GM18858 (cell line): ENCODE results near the gene TMEM174.

Experiments
- ATAC-seq: cut with Tn5 transposase; IDR thresholded peaks from one replicate; pipeline ENCODE4 v1.9.1; 2021; ENCODE audit not compliant: unreplicated experiment

TMEM174 gene, protein sequence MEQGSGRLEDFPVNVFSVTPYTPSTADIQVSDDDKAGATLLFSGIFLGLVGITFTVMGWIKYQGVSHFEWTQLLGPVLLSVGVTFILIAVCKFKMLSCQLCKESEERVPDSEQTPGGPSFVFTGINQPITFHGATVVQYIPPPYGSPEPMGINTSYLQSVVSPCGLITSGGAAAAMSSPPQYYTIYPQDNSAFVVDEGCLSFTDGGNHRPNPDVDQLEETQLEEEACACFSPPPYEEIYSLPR

DNA sequence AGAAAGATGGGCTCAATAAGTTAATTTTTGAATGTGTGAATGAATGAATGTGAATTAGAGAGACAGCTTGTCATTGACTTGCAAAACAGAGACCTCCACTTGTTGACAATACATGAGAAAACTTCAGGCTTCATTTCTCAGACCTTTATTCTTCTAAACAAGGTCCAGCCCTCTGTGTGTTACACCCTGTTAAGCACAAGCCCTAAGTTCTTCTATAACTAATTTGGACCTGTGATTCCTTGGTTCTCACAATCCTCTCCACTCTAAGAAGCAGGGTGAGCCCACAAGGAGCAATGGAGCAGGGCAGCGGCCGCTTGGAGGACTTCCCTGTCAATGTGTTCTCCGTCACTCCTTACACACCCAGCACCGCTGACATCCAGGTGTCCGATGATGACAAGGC is at the start of gene TMEM174:
Gene TMEM174 (plus strand): TSS at position 243 of the 400 bp plus-strand sequence. CDS start 51 bp downstream, at position 294.
- no peak for ATAC-seq

DNA sequence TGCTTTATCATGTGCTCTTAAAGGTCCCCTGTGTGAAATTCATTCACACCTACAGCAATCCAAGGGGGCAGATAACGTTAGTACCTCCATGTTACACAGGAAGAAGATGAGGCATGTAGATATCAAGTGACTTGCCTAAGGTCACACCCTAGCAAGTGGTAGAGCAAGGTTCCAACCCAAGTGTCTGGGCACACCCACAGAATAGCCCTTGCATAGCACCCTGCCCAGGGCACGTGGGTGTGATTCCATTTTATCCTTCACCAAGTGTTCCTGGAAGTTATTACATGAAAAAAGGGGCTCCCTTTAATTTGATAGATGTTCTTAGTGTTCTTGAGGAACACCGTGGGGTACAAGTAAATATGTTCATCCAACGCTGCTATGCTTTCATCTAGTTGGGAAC is 47.7 kb upstream of the TMEM174 start:
- no peak for ATAC-seq

DNA sequence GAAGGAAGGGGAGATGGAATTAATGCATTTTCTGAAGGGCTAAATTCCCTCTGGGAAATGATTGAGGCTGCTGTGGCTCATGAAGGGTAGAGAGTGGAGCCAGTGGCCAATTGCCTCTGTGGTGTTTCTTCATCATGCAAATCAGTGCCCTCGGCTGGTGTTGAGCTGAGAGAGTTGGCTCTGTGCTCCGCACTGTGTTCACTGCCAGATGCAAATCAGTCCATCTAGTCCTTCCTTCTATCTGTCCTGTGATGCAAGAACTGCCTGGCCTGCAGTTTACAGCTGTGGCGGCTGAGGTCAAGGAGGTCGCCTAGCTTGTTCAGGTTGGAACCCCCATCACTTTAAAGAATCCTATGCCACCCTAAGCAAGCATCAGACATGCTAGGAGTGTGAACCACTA is 46.6 kb upstream of the TMEM174 start:
- ATAC-seq = no peak

DNA sequence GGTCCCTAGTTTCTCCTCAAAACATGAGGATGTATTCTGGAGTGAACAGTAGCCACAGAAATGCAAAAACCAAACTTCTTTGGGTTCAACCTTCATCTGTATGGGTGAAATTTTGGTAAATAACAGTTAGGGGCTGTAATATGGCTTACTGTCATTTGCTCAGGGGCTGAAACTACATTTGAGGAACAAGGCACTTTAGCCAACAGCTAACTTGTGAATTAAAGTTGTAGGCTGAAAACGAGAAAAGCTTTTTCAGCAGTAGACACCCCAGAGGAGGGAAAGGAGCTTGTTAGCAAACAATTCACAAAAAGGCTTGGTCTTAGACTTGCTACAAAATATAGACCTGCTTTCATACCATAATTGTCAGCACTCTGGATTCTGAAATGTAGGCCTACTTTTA is 46.0 kb upstream of the TMEM174 start:
- no peak for ATAC-seq

DNA sequence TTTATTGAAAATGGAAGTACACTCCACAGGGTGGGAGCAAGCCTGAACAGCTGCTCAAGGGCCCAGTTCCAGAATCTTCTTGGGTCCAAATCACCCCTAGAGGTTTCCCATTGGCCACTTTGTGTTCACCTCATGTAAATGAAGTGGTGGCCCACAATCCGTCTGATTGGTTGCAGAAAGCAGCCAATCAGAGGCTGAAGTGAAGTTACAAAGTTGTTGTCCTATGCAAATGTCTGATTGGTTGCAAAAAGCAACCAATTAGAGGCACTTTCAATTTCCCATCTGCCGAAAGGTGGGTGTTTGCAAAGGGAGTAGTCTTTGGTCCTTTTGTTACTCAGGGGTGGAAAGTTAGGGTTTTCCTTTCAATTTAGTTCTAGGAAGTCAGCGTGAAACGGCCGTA is 43.9 kb upstream of the TMEM174 start:
- no peak for ATAC-seq

DNA sequence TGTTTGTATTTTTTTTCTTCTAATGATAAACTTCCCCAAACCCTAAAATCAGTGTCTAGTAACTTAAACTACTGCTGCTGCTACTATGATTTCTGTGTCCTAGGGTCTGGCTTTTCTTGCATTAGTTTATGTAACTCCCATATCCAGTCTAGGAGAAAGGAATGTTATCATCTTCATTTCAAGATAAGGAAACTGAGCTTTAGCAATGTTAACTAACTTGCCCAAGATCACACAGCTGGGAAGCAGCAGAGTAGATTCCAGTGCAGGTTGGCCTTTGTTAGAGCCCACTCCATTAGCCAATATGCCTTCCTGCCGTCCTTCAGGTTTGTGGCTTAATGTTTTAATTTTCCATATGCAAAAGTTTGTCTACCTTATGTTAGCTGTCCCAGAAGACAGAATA is 42.2 kb upstream of the TMEM174 start:
- ATAC-seq = no peak

DNA sequence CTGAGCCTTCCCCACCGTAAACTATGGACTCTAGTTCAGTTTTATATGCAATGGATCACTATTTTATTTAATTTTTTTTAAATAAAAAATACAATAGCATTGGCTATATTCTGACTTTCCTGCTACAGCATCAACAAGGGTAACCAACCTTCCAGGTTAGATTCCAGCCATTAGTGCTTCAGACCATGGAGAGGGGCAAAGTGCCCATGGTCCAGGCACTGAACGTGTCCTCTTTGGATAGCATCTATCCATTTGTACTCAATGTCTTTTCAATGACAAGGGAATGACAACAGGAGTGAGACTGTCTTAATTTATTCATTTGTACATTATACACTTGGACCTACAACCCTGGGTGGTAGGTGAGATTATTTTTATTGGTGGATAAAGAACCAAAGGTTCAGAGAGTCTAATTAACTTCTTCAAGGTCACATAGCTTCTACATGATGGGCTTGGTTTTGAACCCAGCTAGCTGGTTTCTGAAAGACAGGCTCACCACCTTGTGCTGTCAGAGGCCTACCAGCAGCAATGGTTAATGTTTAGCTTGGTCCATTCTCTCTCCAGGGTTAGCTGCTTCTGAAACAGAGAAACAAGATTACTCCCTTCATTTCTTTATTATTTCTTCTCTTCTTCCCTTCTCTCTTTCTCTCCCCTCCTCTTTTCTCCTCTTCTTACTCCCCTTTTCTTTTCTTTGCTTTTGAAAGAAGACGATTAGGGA is 41.1 kb upstream of the TMEM174 start:
- ATAC-seq = no peak

DNA sequence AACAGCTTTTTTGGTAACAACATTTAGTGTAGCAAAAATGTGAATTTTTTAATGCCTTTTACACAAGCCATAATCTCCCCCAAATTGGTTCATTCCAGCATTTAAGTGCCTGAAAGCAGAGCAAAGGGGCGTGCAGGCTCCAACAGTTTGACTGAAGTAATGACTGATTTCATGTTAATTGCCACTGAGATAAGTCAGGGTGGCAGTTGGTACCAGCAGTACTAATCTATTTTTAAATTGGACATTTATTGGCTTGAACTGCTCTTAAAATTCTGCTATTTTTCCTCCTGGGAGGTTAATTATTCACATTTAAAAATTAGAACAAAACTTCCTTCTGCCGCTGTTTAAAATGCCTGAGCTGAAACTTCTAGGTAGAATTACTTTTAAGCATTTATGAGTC is 40.2 kb upstream of the TMEM174 start:
- no peak for ATAC-seq

DNA sequence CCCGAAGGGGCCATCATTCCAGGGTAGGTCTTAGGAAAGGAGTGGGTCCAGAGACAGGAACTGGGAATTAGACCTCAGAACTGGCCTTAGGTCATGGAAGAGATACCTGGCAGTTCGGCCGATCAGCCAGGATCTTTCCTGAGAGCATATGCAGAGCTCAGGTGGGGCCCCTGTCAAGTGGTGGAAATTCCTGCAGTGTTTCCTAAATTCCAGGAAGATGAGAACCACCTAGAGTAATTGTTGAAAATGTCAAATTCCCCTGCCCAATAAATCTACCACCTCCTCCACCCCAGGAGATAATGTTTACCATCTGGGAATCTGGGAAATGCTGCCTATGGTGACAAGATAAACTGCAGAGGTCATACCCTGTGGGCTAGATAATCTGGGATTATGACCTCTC is 38.0 kb upstream of the TMEM174 start:
- ATAC-seq = no peak

DNA sequence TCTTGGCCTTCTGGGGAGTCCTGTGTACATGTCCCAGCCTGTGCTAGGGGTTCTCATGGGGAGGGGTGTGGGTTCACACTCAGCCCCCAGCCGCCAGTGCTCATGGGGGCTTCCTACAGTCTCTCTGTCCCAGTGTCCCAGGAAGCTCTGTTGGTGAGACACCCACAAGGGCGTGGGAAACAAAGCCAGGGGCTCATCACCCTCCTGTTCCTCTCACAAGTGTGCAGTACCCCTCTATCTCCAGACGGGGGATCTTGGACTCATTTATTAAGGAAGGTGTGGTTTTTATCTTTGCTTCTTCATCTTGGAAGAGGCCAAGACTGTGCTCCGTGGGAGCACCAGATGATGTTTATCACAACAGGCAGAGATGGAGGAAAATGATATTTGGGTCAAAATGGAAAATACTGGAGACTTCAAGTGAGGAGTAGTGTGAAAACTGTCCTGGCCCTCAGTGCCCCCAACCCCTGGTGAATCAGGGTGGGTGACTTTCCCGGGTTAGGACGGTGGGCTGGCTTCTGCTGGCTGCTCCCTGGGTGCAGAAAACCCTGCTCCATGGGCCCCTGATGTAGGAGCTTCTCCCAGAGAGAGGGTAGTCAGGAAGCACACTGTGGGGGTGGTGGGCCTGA is 37.5 kb upstream of the TMEM174 start:
- ATAC-seq = no peak

DNA sequence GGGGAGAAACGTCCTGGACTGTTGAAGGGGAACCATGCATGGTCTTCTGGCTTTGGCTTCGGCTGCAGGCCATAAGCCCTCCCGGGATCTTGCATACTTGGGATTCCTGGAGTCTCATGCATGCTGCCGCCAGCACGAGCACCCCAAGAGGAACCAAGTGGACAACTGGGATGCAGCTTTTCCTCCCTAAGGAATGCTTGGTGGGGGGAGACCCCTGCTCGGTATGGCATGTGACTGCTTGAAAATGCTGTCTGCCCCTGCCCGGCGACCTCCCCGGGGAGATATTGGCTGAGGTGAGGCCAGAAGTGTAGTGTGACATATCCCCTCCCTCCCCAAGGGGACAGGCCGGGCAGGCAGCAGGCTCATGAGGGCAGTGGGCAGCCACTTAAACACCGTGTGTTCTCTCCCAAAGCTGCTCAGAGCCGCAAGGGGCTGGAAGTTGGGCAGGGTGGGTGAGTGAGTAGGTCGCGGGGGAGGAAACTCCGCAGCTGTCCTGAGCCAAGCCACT is 36.9 kb upstream of the TMEM174 start:
- ATAC-seq = no peak

DNA sequence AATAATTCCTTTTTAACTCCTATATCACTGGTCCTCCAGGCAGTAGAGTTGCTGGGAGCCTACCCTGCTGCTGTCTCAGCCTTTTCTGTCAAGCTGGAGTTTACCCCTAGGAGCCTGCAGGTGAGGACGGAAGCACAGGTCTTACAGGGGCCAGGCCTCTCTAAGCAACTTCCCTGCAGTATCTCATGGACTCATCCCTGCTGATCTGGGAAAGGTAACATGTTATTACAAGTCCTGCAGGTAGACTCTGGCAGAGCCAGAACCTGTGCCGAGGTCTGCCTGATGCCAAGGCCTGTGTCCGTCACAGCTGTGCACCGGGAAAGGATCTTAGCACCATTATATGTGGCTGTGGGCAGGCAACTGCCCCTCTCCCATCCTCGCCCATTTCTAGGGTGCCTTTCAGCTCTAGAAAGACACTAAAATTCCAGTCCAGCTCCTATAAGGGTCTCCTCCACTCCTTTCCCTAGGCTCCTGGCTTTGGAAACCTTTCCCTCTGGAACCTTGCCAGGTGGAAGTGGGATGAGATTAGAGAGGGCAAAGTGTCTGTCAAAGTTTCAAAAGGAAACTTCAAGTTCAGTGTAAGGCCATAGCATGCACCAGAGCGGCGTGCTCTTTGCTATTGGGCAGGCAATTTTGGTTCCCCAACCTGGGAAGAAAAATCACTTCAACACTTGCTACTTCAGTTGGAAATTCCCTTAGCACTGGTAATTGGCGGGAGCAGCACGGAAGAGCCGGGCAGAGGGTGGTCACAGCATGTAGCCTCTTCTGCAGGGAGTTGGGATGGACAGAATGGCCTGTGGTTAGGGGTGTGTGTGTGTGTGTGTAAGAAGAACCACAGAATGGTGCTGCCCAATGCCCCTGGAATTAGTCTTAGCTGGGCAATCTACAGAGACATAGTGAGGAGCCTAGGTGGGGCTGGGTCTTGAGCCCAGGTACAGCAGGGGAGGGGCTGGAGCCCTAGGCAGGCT is 35.1 kb upstream of the TMEM174 start:
- ATAC-seq = no peak

DNA sequence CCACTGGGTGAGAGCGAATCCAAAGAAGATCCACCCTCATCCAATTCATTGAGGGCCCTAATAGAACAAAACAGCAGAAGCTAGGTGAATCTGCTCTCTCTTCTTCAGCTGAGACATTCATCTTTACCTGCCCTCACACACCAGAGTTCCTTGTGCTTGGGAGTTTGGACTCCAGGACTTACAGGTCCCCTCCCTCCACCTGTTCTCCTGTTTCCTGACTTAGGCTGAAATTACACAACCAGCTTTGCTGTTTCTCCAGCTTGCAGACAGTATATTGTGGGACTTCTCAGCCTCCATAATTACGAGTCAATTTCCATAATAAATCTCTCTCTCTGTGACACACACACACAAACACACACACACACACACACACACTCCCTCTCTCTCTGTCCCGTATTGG is 33.5 kb upstream of the TMEM174 start:
- ATAC-seq = no peak

DNA sequence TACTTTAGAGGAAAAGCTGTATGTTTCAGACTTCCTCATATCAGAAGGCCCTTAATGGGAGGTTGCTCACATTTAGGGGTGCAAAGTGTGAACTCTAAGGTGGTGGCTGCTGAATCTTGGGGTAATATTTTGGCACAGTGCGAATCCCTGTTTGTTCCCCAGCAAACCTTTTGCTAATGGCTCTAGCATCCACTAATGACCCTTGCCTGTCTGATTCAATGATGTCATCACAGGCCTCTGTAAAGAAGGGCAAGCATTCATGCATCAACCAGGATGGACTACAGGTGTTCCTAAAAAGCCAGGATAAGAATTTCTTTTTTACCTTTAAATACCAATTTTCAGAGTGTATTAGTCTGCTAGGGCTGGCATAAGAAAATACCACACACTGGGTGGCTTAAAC is 32.2 kb upstream of the TMEM174 start:
- ATAC-seq = no peak

DNA sequence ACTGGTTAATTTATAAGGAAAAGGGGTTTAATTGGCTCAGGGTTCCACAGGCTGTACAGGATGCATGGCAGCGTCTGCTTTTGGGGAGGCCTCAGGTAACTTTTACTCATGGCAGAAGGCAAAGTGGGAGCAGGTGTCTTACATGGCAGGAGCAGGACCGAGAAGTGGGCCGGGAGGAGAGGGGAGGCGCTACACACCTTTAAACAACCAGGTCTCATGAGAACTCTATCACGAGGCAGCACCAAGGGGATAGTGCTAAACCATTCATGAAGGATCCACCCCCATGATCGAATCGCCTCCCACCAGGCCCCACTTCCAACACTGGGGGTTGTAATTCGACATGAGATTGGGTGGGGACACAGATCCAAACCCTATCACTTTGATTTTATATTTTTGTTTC is 31.0 kb upstream of the TMEM174 start:
- no peak for ATAC-seq

DNA sequence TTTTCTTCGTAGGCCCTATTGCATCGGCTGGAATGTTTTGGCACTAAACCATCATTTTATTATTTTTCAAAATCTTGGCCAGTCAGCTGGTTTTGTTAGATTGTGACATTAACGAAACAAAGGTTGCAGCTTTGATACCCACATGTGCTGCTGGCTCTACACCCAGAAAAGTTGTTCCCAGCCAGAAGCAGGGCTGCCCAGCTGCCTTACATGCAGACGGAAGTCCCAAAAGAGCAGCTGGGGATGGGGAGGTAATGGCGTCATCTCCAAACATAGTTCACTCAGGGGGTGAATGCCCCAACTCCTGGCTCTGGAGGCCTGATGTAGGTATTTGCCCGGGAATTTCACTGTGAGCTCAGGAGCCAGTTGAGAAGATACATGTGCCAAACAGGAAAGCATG is 29.3 kb upstream of the TMEM174 start:
- no peak for ATAC-seq

DNA sequence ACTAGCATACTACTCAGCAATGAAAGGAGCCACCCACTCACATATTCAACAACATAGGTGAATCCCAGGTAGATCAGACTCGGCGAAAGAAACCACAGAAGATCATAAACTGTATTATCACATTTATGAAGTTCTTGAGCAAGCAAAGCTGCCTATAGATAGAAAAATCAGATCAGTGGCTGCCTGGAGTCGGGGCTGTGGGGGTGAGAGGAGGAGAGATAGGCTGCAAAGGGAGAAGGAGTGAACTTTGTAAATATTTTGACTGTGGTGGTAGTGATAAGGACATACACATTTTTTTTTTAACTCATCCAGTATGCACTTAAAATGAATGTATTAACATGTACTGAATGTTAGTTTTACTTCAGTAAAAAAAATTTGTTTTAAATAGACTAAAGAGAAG is 23.5 kb upstream of the TMEM174 start:
- no peak for ATAC-seq

DNA sequence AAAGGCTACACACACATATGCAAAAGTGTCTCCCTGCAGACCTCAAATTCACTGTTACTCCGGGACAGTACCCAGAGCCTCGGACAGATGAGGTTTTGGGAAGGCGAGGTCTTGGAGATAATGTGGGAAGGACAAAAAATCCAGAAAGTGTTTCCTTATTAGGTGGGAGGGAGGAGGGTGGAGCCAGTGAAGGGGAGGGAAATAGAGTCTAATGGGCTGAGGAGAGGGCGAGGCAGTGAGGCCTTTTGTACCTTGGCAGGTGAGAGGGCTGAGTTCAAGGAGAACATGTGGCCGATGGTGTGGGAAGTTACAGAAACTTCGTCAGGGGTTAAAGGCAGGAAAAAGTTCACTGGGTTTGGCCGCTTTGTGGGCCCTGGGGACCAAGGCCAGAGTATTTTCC is 22.1 kb upstream of the TMEM174 start:
- ATAC-seq = no peak

DNA sequence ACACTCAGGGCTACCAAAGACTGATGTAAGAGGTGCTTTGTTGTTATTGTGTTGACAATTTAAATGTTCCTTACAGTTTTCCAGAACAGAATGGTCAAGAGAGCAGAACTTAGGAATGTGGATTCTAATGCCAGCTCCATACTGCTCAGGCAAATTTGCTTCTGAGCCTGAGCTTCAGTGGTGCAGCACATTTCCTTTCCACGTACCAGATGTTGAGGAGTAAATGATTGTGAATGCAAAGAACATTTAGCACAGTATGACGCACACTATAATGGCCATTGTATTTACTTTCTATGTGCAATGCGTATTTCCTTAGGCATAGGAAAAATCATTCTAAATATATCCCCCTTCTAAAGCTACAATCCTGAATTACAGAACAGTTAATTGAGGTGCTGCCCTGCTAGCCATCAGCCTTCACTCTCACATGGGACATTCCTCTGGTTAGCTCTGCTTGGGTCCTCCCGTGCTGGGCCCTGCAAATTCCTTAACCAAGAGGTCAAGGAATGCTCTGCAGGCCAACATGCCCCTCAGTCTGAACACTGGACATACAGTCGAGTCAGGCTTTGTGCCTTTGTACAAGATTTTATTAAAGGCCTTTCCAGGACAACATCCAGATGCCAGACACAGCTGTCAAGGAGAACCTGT is 21.1 kb upstream of the TMEM174 start:
- no peak for ATAC-seq
